Activated gamma-delta T cell treated with Interleukin-2 at 50 U/mL for 16 hours (primary cell): ENCODE results near the gene PAK1.

Experiments
- DNase-seq: peaks from one replicate; pipeline ENCODE4 v3.0.0-alpha.2; 2020

Gene PAK1

GRCh38 chr11:77431813-77432212 lies 42.1 kb downstream of the PAK1 start:
- no peak for DNase-seq

GRCh38 chr11:77428598-77428997 lies 45.3 kb downstream of the PAK1 start:
- no peak for DNase-seq

DNA sequence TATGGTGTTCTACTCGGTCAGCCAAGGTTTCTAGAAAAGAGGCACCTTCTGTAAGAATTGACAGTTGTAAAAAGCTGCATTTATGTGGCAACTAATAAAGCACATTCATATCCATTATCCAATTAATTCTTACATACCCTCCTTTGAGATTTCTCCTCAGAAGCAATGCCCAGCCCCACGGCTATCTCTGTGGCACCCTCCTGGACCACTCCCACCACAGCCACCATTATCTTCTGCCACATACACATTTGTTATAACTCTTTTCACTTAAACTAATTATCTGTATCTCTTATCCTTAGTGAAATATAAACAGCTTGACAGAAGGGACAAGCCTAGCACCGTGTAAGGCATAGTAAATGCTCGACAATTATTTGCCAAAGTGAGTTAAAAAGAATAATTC lies 48.5 kb downstream of the PAK1 start:
- DNase-seq = no peak

DNA sequence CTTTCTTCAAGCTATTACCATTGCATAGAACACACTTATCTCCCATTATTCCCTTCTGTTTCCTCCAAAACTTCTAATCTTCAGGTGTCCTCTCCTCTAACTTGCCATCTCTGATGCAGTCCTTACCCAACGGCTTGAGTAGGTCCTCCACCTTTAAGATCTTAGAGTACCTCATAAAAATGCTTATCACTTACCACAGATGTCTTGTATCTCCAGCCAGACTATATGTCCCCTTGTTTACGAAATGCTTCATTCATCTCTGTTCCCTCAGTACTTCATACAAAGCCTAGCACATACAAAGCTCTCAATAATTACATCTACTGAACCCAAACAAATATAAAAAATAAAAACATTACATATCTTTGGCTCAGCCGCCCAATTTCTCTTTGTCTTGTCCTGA lies 49.2 kb downstream of the PAK1 start:
- DNase-seq = no peak

GRCh38 chr11:77423624-77424023 lies 50.3 kb downstream of the PAK1 start:
- no peak for DNase-seq

DNA sequence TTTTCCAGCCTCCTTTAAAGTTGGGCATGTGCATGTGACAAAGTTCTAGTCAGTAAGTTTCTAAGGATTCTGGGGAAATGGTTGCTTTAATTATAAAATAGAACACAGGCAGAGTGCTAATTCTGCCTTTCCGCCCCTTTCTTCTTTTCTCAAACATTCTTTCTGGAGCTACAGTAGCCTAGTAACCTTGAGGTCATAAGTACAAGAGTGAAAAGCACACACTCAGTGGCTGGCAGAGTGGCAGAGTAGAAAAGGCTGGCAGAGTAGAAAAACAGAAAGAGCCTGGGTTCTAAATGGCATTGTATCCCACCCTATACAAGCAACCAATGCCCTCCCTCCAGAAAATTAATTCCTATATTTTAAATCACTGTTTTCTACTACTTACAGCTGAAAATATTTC lies 51.2 kb downstream of the PAK1 start:
- DNase-seq = no peak

- DNase-seq = no peak
Measured at GRCh38 chr11:77421041-77421723, 52.7 kb downstream of the PAK1 start.

GRCh38 chr11:77418971-77419597 lies 54.8 kb downstream of the PAK1 start:
- no peak for DNase-seq

DNA sequence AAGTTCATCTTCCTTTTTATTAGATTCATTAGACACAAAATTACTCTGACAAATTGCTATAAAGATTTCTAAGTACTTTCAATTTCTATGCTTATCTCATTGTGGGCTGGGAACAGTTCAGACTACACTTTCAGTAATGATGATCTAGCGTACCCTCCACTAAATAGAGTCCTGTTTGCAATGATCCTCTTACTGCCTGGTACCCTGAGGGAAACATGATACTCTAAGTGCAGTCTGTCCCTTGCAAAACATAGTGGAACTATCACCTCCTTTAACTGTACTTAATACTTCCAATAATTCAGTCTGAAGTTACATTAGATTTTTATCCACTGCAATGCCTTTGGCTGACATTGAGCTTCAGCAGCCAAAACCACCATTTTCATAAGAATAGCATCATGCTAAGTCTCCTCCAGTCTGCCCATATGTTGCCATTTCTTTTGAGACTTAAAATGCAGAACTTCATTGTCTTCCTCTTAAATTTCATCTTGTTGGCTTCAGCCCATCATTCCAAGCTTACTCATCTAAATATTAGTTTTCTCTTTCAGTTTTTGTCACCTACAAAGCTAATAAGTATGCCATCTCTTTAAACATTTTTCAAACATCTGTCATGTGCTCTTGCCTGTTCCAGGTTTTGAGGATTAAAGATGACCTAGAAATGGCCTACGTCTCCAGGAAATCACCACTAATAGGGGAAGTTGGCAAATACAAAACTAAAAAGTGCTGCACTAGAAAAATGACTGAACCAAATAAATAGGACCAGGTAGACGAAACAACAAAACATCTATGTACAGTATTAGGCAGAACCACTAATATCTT lies 55.5 kb downstream of the PAK1 start:
- DNase-seq = no peak

- DNase-seq = no peak
Measured at GRCh38 chr11:77416357-77416756, 57.5 kb downstream of the PAK1 start.

- DNase-seq = no peak
Measured at GRCh38 chr11:77413850-77414460, 59.9 kb downstream of the PAK1 start.

DNA sequence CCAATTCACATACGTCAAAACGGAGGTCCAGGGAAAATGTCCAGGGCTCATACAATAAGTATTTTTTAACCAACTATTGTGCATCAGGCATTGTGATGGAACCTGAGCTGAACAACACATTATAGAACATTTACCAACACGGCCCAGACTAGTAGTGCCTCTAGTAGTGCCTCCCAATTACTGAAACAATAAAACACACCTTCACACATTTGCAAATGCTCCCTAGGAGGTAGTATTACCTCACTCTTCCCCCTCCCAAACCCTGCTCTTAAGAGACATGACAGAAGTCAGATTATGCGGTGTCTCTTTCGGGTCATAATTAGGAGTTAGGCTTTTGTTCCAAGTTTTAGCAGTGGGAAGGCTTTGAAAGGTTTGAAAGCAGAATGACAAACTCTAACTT lies 61.1 kb downstream of the PAK1 start:
- no peak for DNase-seq

DNA sequence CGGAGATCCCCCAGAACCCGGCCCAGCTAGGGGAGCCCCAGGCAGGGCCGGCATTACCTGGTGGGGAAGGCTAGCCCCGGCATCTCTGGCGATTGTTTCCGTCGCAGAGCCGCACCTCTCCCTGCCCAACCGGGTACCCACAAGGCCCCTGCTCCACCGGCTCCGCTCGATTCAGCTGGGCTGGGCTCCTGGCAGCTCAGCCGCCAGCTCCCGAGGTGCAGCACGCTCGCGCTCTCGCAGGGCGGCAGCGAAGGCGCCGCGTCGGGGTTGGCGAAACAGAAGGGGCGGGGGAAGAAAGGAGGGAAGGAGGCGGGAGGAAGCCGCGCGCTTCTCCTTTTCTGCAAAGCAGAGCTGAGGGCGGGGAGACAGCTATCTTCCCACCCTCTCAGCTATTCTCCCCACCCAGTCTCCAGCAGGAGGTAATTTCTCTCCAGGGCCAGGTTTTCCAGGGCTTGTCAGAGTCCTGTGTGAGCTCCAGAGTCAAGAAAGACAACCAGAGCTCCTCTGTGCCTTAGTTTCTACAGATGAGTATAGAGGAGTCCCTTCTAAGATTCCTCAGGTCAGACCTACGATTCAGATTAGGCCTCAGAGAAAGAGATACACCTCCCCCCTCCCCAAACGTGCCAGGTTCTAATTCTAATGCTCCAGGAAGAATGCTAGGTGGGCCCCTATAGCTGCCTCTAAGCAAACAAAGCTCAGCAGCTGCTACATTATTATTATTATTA lies 62.0 kb downstream of the PAK1 start:
- DNase-seq = peak; percentile 68

- DNase-seq = peak; percentile 13
Measured at GRCh38 chr11:77411137-77411707, 62.7 kb downstream of the PAK1 start.

DNA sequence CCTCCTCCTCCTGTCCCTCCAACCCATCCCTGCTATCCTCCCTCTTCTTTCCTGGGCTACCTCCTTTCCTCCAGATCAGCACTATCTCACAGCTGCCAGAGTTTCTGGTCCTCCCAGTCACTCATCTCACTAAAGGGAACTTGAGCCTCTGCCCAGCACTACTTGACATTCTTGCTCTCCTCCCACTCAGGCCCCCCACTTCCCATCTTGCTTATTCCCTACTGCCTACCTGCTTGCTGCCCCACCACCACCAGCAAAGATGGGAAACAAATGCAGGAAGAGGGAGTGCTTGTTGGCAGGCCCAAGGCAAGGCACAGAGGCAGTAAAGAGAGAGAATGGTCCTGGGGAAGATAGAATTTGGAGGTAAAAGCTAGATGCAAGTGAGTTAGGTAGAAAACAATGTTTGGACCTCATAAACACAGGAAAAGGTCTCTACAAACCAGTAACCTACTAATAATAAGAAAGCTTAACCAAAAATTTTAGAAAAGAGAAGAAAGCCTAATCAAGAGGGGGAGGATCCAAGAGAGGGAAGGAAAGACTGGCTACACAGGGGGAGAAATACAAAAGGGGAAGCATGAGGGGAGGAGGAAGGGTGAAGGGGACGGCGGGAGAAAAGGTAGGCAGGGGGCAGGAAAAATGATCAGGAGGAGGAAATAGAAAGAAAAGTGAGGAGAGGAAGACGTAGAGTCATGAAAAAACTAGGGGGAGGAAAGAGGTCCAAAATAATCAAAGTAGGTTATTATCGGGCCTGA lies 63.6 kb downstream of the PAK1 start:
- no peak for DNase-seq

- DNase-seq = no peak
Measured at GRCh38 chr11:77409046-77409445, 64.8 kb downstream of the PAK1 start.

- no peak for DNase-seq
Measured at GRCh38 chr11:77407613-77408012, 66.3 kb downstream of the PAK1 start.

DNA sequence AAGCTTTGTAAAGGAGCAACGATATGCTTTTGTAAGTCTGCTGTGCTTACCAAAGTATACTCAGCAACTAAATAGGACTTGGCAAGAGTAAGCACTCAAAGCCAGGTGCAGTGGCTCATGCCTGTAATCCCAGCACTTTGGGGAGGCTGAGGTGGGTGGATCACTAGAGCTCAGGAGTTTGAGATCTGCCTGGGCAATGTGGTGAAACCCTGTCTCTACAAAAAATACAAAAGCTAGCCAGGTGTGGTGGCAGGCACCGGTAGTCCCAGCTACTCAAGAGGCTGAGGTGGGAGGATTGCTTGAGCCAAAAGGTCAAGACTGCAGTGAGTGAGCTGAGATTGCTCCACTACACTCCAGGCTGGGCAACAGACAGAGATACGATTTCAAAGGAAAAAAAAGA lies 67.5 kb downstream of the PAK1 start:
- DNase-seq = no peak

- no peak for DNase-seq
Measured at GRCh38 chr11:77403211-77403610, 70.7 kb downstream of the PAK1 start.

GRCh38 chr11:77402218-77402556 lies 71.7 kb downstream of the PAK1 start:
- no peak for DNase-seq

- no peak for DNase-seq
Measured at GRCh38 chr11:77401486-77402217, 72.2 kb downstream of the PAK1 start.
